ENCODE measurements around the gene RPL36AL. TPM values are rescaled to one million over a fixed set of nuclear protein-coding genes. Genes with fewer than 3 reads are reported as not detected.
A peak's percentile ranks its signal among the peaks of the same experiment; 100 is the strongest.
"Not testable (repeated sequence)": the region's sequence is repeated elsewhere in the genome, so short reads cannot be mapped to it uniquely, and the experiment has no call there.

The RPL36AL gene
- 100 to 1,000 TPM in 3 of 4 donors, 10 to 100 TPM in 1; 60.6 to 388 (median 166) TPM for total RNA-seq

GRCh38 chr14:49620182-49621113, at the start of gene RPL36AL, which contains the start of gene MGAT2:
RPL36AL (minus strand) TSS chr14:49620626; CDS start chr14:49619104, 1,522 bp downstream.
MGAT2 (plus strand) TSS chr14:49620799; CDS start chr14:49621269, 470 bp downstream.
- DNase-seq = peak; percentile 98 to 99
- H3K36me3 ChIP-seq = no peaks in the 10 kb centered on the region
- peak within 1 kb of the TSS; percentile 86 to 92 for H3K27ac ChIP-seq
- intact Hi-C loops (cut with DNase I; ENCODE audit: low total_unique reads) = no loop called here
- TF ChIP-seq CTCF (IDR thresholded peaks at IDR 0.05) (peak in 3 of 4 experiments; percentile 20 to 30 (median 24)), POLR2A (IDR thresholded peaks at IDR 0.05) (peak; percentile 95 to 98)
- H3K27me3 ChIP-seq = no peaks in the 10 kb centered on the region
- peak within 1 kb of the TSS; percentile 76 to 92 for H3K4me3 ChIP-seq
- peaks cover 11 to 17% of the 10 kb centered on the region in 2 donors for H3K4me1 ChIP-seq
- no peaks in the 10 kb centered on the region for H3K9me3 ChIP-seq

GRCh38 chr14:49659526-49660455, 39.4 kb upstream of the RPL36AL start:
- intact Hi-C loops (cut with DNase I; ENCODE audit: low total_unique reads) = no loop called here
- H3K9me3 ChIP-seq = no peaks in the 10 kb centered on the region
- no peak overlapping the region for H3K4me3 ChIP-seq
- H3K36me3 ChIP-seq = no peaks in the 10 kb centered on the region
- TF ChIP-seq CTCF (IDR thresholded peaks at IDR 0.05) (no peak), POLR2A (IDR thresholded peaks at IDR 0.05) (no peak)
- H3K27me3 ChIP-seq = no peaks in the 10 kb centered on the region
- no peak for DNase-seq
- no peak overlapping the region for H3K27ac ChIP-seq
- no peaks in the 10 kb centered on the region for H3K4me1 ChIP-seq

GRCh38 chr14:49657500-49657899, 37.1 kb upstream of the RPL36AL start:
- H3K36me3 ChIP-seq; H3K4me3 ChIP-seq; H3K4me1 ChIP-seq; H3K27ac ChIP-seq; DNase-seq; intact Hi-C loops (cut with DNase I; ENCODE audit: low total_unique reads); H3K9me3 ChIP-seq; H3K27me3 ChIP-seq: not testable (repeated sequence)

GRCh38 chr14:49654511-49654910, 34.1 kb upstream of the RPL36AL start:
- Histone ChIP-seq H3K27me3 (no peaks in the 10 kb centered on the region), H3K4me3 (no peak overlapping the region), H3K27ac (no peak overlapping the region), H3K4me1 (no peaks in the 10 kb centered on the region), H3K36me3 (no peaks in the 10 kb centered on the region), H3K9me3 (no peaks in the 10 kb centered on the region)
- DNase-seq = no peak
- intact Hi-C loops (cut with DNase I; ENCODE audit: low total_unique reads) = no loop called here
- TF ChIP-seq CTCF (IDR thresholded peaks at IDR 0.05) (no peak), POLR2A (IDR thresholded peaks at IDR 0.05) (no peak)

GRCh38 chr14:49653508-49653907, 33.1 kb upstream of the RPL36AL start:
- Histone ChIP-seq H3K36me3 (no peaks in the 10 kb centered on the region), H3K27ac (no peak overlapping the region), H3K9me3 (no peaks in the 10 kb centered on the region), H3K4me3 (no peak overlapping the region), H3K4me1 (no peaks in the 10 kb centered on the region), H3K27me3 (no peaks in the 10 kb centered on the region)
- TF ChIP-seq POLR2A (IDR thresholded peaks at IDR 0.05) (no peak), CTCF (IDR thresholded peaks at IDR 0.05) (no peak)
- no peak for DNase-seq
- intact Hi-C loops (cut with DNase I; ENCODE audit: low total_unique reads) = no loop called here
